HUES64 (cell line): Measurements from ENCODE around the gene TMEM169.
"Not testable (repeated sequence)": the region's sequence is repeated elsewhere in the genome, so short reads cannot be mapped to it uniquely, and the experiment has no call there.

ENCODE experiments used
- H3K27ac ChIP-seq: 2 replicates; pipeline ENCODE4 v1.7.0; 2013; ENCODE audit warnings: low read depth, low read length, inconsistent platforms
- H3K27me3 ChIP-seq: 2 replicates; pipeline ENCODE4 v1.6.1; 2013; ENCODE audit warnings: mild to moderate bottlenecking, low read length; ENCODE audit not compliant: insufficient read depth
- H3K36me3 ChIP-seq: 2 replicates; pipeline ENCODE4 v1.6.1; 2013; ENCODE audit warnings: mild to moderate bottlenecking, low read length; ENCODE audit not compliant: insufficient read depth
- H3K4me1 ChIP-seq: 2 replicates; pipeline ENCODE4 v1.6.1; 2013; ENCODE audit warnings: mild to moderate bottlenecking, low read length, moderate library complexity; ENCODE audit not compliant: insufficient read depth
- H3K4me3 ChIP-seq: 2 replicates; pipeline ENCODE4 v1.5.1; 2013; ENCODE audit warnings: mild to moderate bottlenecking, low read length, moderate library complexity
- H3K9ac ChIP-seq: 2 replicates; pipeline ENCODE4 v1.6.1; 2013; ENCODE audit warnings: mild to moderate bottlenecking, low read depth, low read length
- H3K9me3 ChIP-seq: 2 replicates; pipeline ENCODE4 v1.6.1; 2013; ENCODE audit warnings: low read depth, low read length; ENCODE audit not compliant: insufficient read depth
- WGBS: fragments of 150-250, 120-280 bp; methylation state at CpG from one replicate; pipeline ENCODE4 v1.1.7; 2013; ENCODE audit warnings: missing lambda C conversion rate; 5-methylcytosine and 5-hydroxymethylcytosine counted together

The TMEM169 gene

GRCh38 chr2:216132585-216132984, 50.9 kb downstream of the TMEM169 start:
- Histone ChIP-seq H3K9ac (no peak overlapping the region), H3K4me3 (no peak overlapping the region), H3K27ac (no peak overlapping the region), H3K9me3 (no peaks in the 10 kb centered on the region), H3K27me3 (no peaks in the 10 kb centered on the region), H3K36me3 (peaks cover 99% of the 10 kb centered on the region), H3K4me1 (no peaks in the 10 kb centered on the region)

- no peaks in the 10 kb centered on the region for H3K4me1 ChIP-seq
- no peak overlapping the region for H3K27ac ChIP-seq
- H3K9me3 ChIP-seq: no peaks in the 10 kb centered on the region
- WGBS: 100% methylated on average over 2 of the region's 2 CpGs
- H3K36me3 ChIP-seq: peaks cover 99% of the 10 kb centered on the region
- H3K27me3 ChIP-seq: no peaks in the 10 kb centered on the region
- no peak overlapping the region for H3K9ac ChIP-seq
- H3K4me3 ChIP-seq: no peak overlapping the region
Measured at GRCh38 chr2:216133397-216133796, 51.7 kb downstream of the TMEM169 start.

GRCh38 chr2:216134958-216135541, 53.3 kb downstream of the TMEM169 start:
- Histone ChIP-seq H3K9ac (no peak overlapping the region), H3K36me3 (peaks cover 100% of the 10 kb centered on the region), H3K4me1 (no peaks in the 10 kb centered on the region), H3K27me3 (no peaks in the 10 kb centered on the region), H3K4me3 (no peak overlapping the region), H3K9me3 (no peaks in the 10 kb centered on the region), H3K27ac (no peak overlapping the region)
- WGBS: 93% methylated on average over 4 of the region's 4 CpGs

GRCh38 chr2:216139884-216140283, 58.2 kb downstream of the TMEM169 start:
- Histone ChIP-seq H3K27me3 (no peaks in the 10 kb centered on the region), H3K9me3 (no peaks in the 10 kb centered on the region), H3K36me3 (peaks cover 99% of the 10 kb centered on the region), H3K4me3 (no peak overlapping the region), H3K9ac (no peak overlapping the region), H3K4me1 (no peaks in the 10 kb centered on the region), H3K27ac (no peak overlapping the region)

GRCh38 chr2:216141516-216141915, 59.8 kb downstream of the TMEM169 start:
- H3K27me3 ChIP-seq, H3K9ac ChIP-seq, H3K4me1 ChIP-seq, H3K27ac ChIP-seq, H3K9me3 ChIP-seq, H3K4me3 ChIP-seq: not testable (repeated sequence)
- WGBS: 95% methylated on average over 4 of the region's 4 CpGs
- peaks cover 99% of the 10 kb centered on the region for H3K36me3 ChIP-seq

- H3K27me3 ChIP-seq: no peaks in the 10 kb centered on the region
- H3K9ac ChIP-seq: no peak overlapping the region
- H3K9me3 ChIP-seq: no peaks in the 10 kb centered on the region
- H3K4me1 ChIP-seq: peaks cover 4% of the 10 kb centered on the region; the same call in 1 of the 2 replicates
- H3K27ac ChIP-seq: no peak overlapping the region
- no peak overlapping the region for H3K4me3 ChIP-seq
- H3K36me3 ChIP-seq: peaks cover 99% of the 10 kb centered on the region
- WGBS: 80% methylated on average over 1 of the region's 1 CpG
Measured at GRCh38 chr2:216142540-216142939, 60.8 kb downstream of the TMEM169 start.

GRCh38 chr2:216144372-216144771, 62.7 kb downstream of the TMEM169 start:
- H3K9ac ChIP-seq: no peak overlapping the region
- no peak overlapping the region for H3K4me3 ChIP-seq
- no peak overlapping the region for H3K27ac ChIP-seq
- WGBS: 94% methylated on average over 1 of the region's 1 CpG
- H3K4me1 ChIP-seq: peaks cover 4% of the 10 kb centered on the region; the same call in 1 of the 2 replicates
- no peaks in the 10 kb centered on the region for H3K9me3 ChIP-seq
- peaks cover 99% of the 10 kb centered on the region for H3K36me3 ChIP-seq
- no peaks in the 10 kb centered on the region for H3K27me3 ChIP-seq

GRCh38 chr2:216144857-216145256, 63.1 kb downstream of the TMEM169 start:
- Histone ChIP-seq H3K27me3 (no peaks in the 10 kb centered on the region), H3K4me1 (peaks cover 4% of the 10 kb centered on the region; the same call in 1 of the 2 replicates), H3K9me3 (no peaks in the 10 kb centered on the region), H3K36me3 (peaks cover 99% of the 10 kb centered on the region), H3K9ac (no peak overlapping the region), H3K4me3 (no peak overlapping the region), H3K27ac (no peak overlapping the region)
- WGBS: 92% methylated on average over 3 of the region's 4 CpGs

- Histone ChIP-seq H3K4me3 (no peak overlapping the region), H3K9ac (no peak overlapping the region), H3K27ac (no peak overlapping the region), H3K36me3 (peaks cover 99% of the 10 kb centered on the region), H3K4me1 (peaks cover 4% of the 10 kb centered on the region; the same call in 1 of the 2 replicates), H3K9me3 (no peaks in the 10 kb centered on the region), H3K27me3 (no peaks in the 10 kb centered on the region)
- 65% methylated on average over 3 of the region's 4 CpGs for WGBS
Measured at GRCh38 chr2:216146573-216146972, 64.9 kb downstream of the TMEM169 start.

GRCh38 chr2:216147172-216148131, 65.7 kb downstream of the TMEM169 start:
- H3K36me3 ChIP-seq: peaks cover 99% of the 10 kb centered on the region
- no peak overlapping the region for H3K27ac ChIP-seq
- no peak overlapping the region for H3K4me3 ChIP-seq
- 93% methylated on average over 5 of the region's 5 CpGs for WGBS
- peaks cover 4% of the 10 kb centered on the region; the same call in 1 of the 2 replicates for H3K4me1 ChIP-seq
- no peaks in the 10 kb centered on the region for H3K27me3 ChIP-seq
- no peak overlapping the region for H3K9ac ChIP-seq
- no peaks in the 10 kb centered on the region for H3K9me3 ChIP-seq

- Histone ChIP-seq H3K27me3 (no peaks in the 10 kb centered on the region), H3K9ac (no peak overlapping the region), H3K36me3 (peaks cover 100% of the 10 kb centered on the region), H3K27ac (no peak overlapping the region), H3K4me3 (no peak overlapping the region), H3K4me1 (peaks cover 4% of the 10 kb centered on the region; the same call in 1 of the 2 replicates), H3K9me3 (no peaks in the 10 kb centered on the region)
- 100% methylated on average over 4 of the region's 4 CpGs for WGBS
Measured at GRCh38 chr2:216148983-216149382, 67.3 kb downstream of the TMEM169 start.
